K562 (cell line): ENCODE data around the gene UTP11. TPM values are rescaled to one million over a fixed set of nuclear protein-coding genes. Genes with fewer than 3 reads are reported as not detected.

ENCODE experiments used
- CBFA2T2 ChIP-seq: fragments of 450-650 bp; conservative IDR thresholded peaks from 2 replicates; pipeline ENCODE4 v1.6.1; 2017; ENCODE audit warnings: mild to moderate bottlenecking
- CHD4 ChIP-seq: fragments of 200-600 bp; sonication (generic); IDR thresholded peaks from 3 replicates; pipeline ENCODE4 v1.6.1; 2012; ENCODE audit warnings: low read depth, mild to moderate bottlenecking, mixed read lengths, low read length, inconsistent platforms; ENCODE audit not compliant: insufficient read depth, insufficient replicate concordance, poor library complexity, severe bottlenecking
- FUS ChIP-seq: fragments of 200-400 bp; formaldehyde crosslinking; optimal IDR thresholded peaks from 2 replicates; pipeline ENCODE3; 2017; ENCODE audit warnings: low read depth, low read length
- HDGF ChIP-seq: fragments of 450-650 bp; IDR thresholded peaks from 2 replicates; pipeline ENCODE4 v1.6.1; 2016
- HMG20B ChIP-seq: fragments of 250-450 bp; sonication (Bioruptor Pico); IDR thresholded peaks from 2 replicates; pipeline ENCODE4 v1.5.0; 2021; ENCODE audit warnings: mild to moderate bottlenecking
- KDM4B ChIP-seq, 2 experiments: fragments of 450-650 bp in 1 of 2; sonication (generic) in 1 of 2; IDR thresholded peaks; 2 replicates each; pipeline ENCODE4 v1.6.1; 2016 to 2017; ENCODE audit warnings: borderline replicate concordance in 2 of 2, antibody characterized with exemption in 1 of 2, low read depth in 1 of 2, mild to moderate bottlenecking in 1 of 2
- MAX ChIP-seq: sonication (generic); formaldehyde crosslinking; IDR thresholded peaks from 2 replicates; pipeline ENCODE4 v1.9.0; 2022; ENCODE audit warnings: mild to moderate bottlenecking, missing genetic modification reagents
- MAZ ChIP-seq, 2 experiments: fragments of 450-650 bp in 1 of 2; sonication (generic) in 1 of 2; formaldehyde crosslinking; IDR thresholded peaks in 1 of 2; conservative IDR thresholded peaks in 1 of 2; 2 replicates each; pipeline versions ENCODE4 v1.4.0 to v1.5.0; 2020; ENCODE audit warnings: mild to moderate bottlenecking in 1 of 2, missing genetic modification reagents in 1 of 2
- MNT ChIP-seq, 2 experiments: fragments of 450-650 bp; conservative IDR thresholded peaks; 2 replicates each; pipeline ENCODE4 v1.6.1; 2017; ENCODE audit warnings: mild to moderate bottlenecking in 2 of 2, moderate library complexity in 2 of 2
- POLR2A ChIP-seq: fragments of 450-650 bp; conservative IDR thresholded peaks from 2 replicates; pipeline ENCODE4 v1.6.1; 2016
- RERE ChIP-seq: sonication (generic); formaldehyde crosslinking; IDR thresholded peaks from 2 replicates; pipeline ENCODE4 v1.8.0; 2023; ENCODE audit warnings: missing genetic modification reagents, mild to moderate bottlenecking, borderline replicate concordance
- RHOXF2B ChIP-seq: fragments of 250-450 bp; sonication (Bioruptor Pico); conservative IDR thresholded peaks from 2 replicates; pipeline ENCODE4 v1.5.1; 2021
- ZBED1 ChIP-seq: IDR thresholded peaks from 2 replicates; pipeline ENCODE4 v1.6.1; 2014
- ZNF184 ChIP-seq: sonication (generic); formaldehyde crosslinking; IDR thresholded peaks from 2 replicates; pipeline ENCODE4 v1.5.0; 2020; ENCODE audit warnings: missing genetic modification reagents
- ZNF224 ChIP-seq: sonication (generic); formaldehyde crosslinking; IDR thresholded peaks from 2 replicates; pipeline ENCODE4 v1.8.0; 2022; ENCODE audit warnings: mild to moderate bottlenecking, missing genetic modification reagents
- polyA plus RNA-seq, 8 experiments: library from polyadenylated mRNA; depleted of rRNA in 4 of 8; stranded (reverse) in 5 of 8; unstranded in 3 of 8; fragments of >200 nt; fragmentation: Nextera tagmentation in 2 of 8; fragmentation: Illumina TruSeq in 1 of 8; extraction: Ambion mirVana in 2 of 8; extraction: Trizol in 1 of 8; gene quantifications; 2 replicates each; pipeline versions ENCODE4 v1.2.1 to v1.2.3, GENCODE V29; 2011 to 2014; ENCODE audit warnings: inconsistent platforms in 1 of 8, missing spikeins in 1 of 8
- total RNA-seq, 7 experiments: library from RNA; depleted of rRNA in 6 of 7; stranded (reverse); fragments of >200 nt in 6 of 7; fragmentation: Illumina TruSeq in 2 of 7; extraction: Trizol in 2 of 7; gene quantifications; 2 replicates each; pipeline versions ENCODE4 v1.2.1 to v1.2.3, GENCODE V29; 2011 to 2021; ENCODE audit warnings: low replicate concordance in 1 of 7

UTP11 gene
- total and polyA plus RNA-seq, 9 of the 15 experiments (the other 6 are each of a cell fraction or from before 2014, with no cell fraction given) = 91.1 to 378 (median 221) TPM

GRCh38 chr1:37995751-37996345, 16.7 kb upstream of the UTP11 start (continued):
- TF ChIP-seq ZNF224 = no peak
- TF ChIP-seq ZBED1 = 0 out of 2 replicates have a peak, but pooled peaks have one; percentile 23
- no peak for TF ChIP-seq RHOXF2B (CRISPR knock-in tag)
- no peak for TF ChIP-seq HMG20B
- TF ChIP-seq MNT (conservative IDR thresholded peaks at IDR 0.05) = no peak
- TF ChIP-seq FUS = peak; percentile 21
- TF ChIP-seq ZNF184 (CRISPR knock-in tag) = no peak
- no peak for TF ChIP-seq RERE
- peak; percentile 56 for TF ChIP-seq POLR2A
- no peak for TF ChIP-seq HDGF
- no peak for TF ChIP-seq CBFA2T2
- TF ChIP-seq MAX (CRISPR knock-in tag) = no peak
- no peak for TF ChIP-seq CHD4
- no peak for TF ChIP-seq KDM4B (IDR thresholded peaks at IDR 0.05; ENCODE audit: borderline replicate concordance in 2 of 2, low read depth in 1 of 2)
- 0 out of 4 replicates have a peak, but pooled peaks of 1 of the 2 experiments have one; percentile 15 for TF ChIP-seq MAZ (CRISPR knock-in tag; conservative IDR thresholded peaks at IDR 0.05 in 1 of 2, IDR thresholded peaks at IDR 0.05 in 1 of 2)
